Mucosa of stomach (tissue), 1 donor: ENCODE data around the gene SPIRE2.

Experiments used
- H3K27me3 ChIP-seq: one replicate; pipeline ENCODE4 v1.7.0; 2013; ENCODE audit warnings: mild to moderate bottlenecking, low read length; ENCODE audit not compliant: control insufficient read depth, insufficient read depth
- H3K36me3 ChIP-seq: one replicate; pipeline ENCODE4 v1.7.0; 2013; ENCODE audit warnings: low read length; ENCODE audit not compliant: control insufficient read depth, insufficient read depth
- H3K4me1 ChIP-seq: one replicate; pipeline ENCODE4 v1.7.0; 2013; ENCODE audit warnings: mild to moderate bottlenecking, low read length; ENCODE audit not compliant: control insufficient read depth, insufficient read depth
- H3K4me3 ChIP-seq: one replicate; pipeline ENCODE4 v1.7.0; 2013; ENCODE audit warnings: low read length
- H3K9ac ChIP-seq: one replicate; pipeline ENCODE4 v1.7.0; 2013; ENCODE audit warnings: mild to moderate bottlenecking, low read length, moderate library complexity
- H3K9me3 ChIP-seq: one replicate; pipeline ENCODE4 v1.7.0; 2013; ENCODE audit warnings: mild to moderate bottlenecking, low read length, moderate library complexity; ENCODE audit not compliant: control insufficient read depth
- donor health status: Pancreatic carcinoma.

SPIRE2 gene

DNA sequence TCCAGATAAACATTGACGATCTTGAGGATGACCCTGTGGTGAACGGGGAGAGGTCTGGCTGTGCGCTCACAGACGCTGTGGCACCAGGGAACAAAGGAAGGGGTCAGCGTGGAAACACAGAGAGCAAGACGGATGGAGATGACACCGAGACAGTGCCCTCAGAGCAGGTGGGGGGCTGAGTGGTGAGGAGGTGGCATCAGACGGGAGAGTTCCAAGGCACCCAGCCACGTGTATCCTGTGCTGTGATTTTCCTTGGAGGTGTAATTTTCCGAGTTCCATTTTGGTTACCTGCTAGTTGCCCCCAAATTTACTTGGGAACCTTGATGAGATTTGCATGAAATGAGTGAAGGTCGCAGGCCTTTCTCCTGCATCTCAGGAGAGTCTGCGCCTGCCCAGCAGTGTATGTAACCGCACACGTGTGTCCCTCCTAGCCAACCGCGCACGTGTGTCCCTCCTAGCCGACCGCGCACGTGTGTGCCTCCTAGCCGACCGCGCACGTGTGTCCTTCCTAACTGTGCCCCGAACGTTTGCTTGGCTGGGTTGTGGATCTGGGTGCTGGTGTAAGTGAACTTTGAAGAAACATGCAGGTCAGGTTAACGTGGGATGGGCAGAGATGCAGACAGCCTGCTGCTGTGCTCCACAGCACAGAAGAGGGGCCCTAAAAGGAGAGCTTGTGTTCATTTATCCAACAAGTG, 55.2 kb downstream of the SPIRE2 start:
- Histone ChIP-seq H3K4me1 (no peaks in the 10 kb centered on the region), H3K4me3 (no peak overlapping the region), H3K27me3 (no peaks in the 10 kb centered on the region), H3K9ac (no peak overlapping the region), H3K36me3 (peaks cover 27% of the 10 kb centered on the region), H3K9me3 (no peaks in the 10 kb centered on the region)

DNA sequence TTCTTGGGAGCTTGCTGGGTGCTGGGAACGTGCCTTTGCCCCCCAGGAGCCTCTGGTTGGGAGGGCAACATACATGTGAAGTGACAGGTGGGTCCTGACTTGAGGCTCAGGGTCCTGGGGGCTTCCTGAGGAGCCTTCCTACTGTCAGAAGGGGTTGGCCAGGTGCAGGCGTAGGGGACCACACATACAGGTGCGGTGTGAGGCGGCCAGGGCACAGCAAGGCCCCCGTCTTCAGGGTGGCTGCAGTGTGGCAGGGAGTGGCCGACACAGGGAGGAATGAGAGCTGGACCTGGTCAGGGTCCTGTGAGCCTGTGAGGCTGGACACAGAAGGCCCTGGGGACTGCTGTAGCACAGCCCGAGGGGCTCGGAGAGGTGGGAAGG, 55.8 kb downstream of the SPIRE2 start:
- H3K36me3 ChIP-seq: peaks cover 27% of the 10 kb centered on the region
- H3K4me3 ChIP-seq: no peak overlapping the region
- no peaks in the 10 kb centered on the region for H3K4me1 ChIP-seq
- no peak overlapping the region for H3K9ac ChIP-seq
- H3K27me3 ChIP-seq: no peaks in the 10 kb centered on the region
- H3K9me3 ChIP-seq: no peaks in the 10 kb centered on the region

DNA sequence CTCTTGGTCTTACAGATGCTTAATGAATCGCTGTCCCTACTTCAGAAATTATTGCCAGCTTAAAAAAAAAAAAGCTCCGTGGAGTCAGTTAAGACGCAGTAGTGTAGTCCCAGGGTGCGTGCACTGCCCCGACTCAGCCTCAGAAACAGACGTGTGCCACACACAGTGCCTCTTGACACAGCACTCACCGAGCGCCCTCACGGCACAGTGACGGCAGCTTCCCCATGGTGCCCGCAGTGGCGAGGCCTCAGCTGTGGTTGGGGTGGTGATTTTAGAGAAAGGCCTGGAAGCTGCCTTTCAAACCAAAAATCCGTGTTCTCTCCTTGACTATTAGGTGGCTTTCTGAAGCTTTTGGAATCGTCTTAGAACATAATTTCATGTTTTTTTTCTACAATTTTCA, 59.0 kb downstream of the SPIRE2 start:
- Histone ChIP-seq H3K27me3 (no peaks in the 10 kb centered on the region), H3K9me3 (no peaks in the 10 kb centered on the region), H3K36me3 (peaks cover 27% of the 10 kb centered on the region), H3K4me3 (no peak overlapping the region), H3K9ac (no peak overlapping the region), H3K4me1 (no peaks in the 10 kb centered on the region)

DNA sequence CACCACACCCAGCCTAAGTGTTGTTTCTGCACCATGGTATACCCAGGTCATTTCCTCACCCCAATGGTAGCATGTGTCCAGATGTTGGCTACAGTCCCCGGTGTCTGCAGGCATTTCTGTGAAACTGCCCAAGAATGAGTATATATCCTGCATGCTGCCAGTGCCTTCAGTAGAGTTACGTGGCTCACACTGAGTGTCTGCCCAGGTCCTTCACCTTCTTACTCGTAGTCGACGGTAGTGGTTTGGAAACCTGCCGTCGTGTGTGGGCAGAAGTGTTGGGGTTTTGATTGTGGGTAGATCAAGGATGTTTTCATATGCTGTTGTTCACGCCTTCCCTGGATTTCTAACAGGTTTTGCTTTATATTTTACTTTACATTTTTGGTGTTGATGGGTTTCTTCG, 61.9 kb downstream of the SPIRE2 start:
- Histone ChIP-seq H3K4me1 (no peaks in the 10 kb centered on the region), H3K36me3 (peaks cover 7% of the 10 kb centered on the region)

DNA sequence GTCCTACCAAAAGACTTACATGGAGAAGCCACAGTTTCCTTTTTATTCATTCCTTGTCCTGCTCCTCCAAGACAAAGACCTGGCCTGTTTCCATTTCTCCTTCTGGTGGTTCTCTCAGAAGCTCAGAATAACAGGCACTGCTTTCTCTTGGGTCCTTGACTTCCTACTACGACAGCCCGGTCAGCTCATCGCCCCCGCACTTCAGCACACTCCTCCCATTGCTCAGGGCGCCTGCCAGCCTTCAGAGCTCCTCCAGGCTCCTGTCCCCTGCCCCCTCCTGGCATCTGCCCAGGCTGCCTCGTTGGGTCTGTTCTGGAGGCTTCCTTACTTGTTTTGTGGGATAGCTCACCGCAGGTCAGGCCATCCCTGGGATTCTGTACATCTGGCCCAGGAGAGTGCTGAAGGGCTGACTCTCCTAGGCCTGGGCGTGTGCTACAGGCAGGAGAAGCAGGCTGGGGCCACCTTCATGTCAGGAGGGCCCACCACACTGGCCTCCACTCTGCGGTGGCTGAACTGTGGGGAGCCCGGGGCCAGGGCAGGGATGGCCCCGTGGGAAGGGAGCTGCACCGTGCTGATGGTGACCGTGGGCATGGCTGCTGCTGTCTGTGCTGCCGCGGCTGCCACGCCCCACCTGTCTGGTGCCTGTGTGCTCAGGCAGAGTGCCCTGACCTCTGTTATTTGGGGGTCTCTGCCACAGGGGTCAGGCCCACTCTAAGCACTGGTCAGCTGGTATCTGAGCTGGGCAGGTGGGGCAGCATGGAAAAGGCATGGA, 62.8 kb downstream of the SPIRE2 start:
- H3K9ac ChIP-seq: no peak overlapping the region
- H3K36me3 ChIP-seq: peaks cover 12% of the 10 kb centered on the region
- no peaks in the 10 kb centered on the region for H3K4me1 ChIP-seq
- H3K9me3 ChIP-seq: no peaks in the 10 kb centered on the region
- H3K4me3 ChIP-seq: no peak overlapping the region
- H3K27me3 ChIP-seq: no peaks in the 10 kb centered on the region

More for the DNA sequence above, 61.9 kb downstream of the SPIRE2 start:
- no peaks in the 10 kb centered on the region for H3K27me3 ChIP-seq
- H3K4me3 ChIP-seq: no peak overlapping the region
- H3K9me3 ChIP-seq: no peaks in the 10 kb centered on the region
- no peak overlapping the region for H3K9ac ChIP-seq

DNA sequence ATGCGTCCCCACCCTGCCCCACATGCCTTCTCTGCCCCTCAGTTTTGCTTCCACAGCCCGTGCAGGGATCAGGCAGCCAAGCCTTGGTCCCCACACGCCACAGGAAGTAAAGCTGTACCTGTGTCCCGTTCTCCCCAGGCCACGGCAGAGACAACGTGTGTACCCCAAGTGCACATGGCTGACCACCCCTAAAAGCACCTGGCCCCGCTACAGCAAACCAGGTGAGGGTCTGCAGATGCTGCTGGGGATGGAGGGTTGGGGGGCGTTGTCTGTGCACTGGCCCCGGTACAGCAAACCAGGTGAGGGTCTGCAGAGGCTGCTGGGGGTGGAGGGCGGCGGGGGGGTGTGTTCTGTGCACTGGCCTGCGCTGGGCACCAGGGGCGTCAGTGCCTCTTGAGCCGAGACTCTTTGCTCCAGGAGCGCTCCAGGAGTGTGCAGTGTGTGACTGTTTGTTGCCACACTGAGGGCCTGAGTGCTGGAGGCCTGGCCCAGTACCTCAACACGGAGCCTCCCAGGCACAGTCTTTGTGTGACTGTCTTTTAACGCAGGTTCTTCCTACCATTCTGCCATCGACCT, 63.9 kb downstream of the SPIRE2 start:
- H3K4me1 ChIP-seq: no peaks in the 10 kb centered on the region
- H3K4me3 ChIP-seq: no peak overlapping the region
- H3K36me3 ChIP-seq: peaks cover 12% of the 10 kb centered on the region
- no peaks in the 10 kb centered on the region for H3K27me3 ChIP-seq
- no peaks in the 10 kb centered on the region for H3K9me3 ChIP-seq
- H3K9ac ChIP-seq: no peak overlapping the region

DNA sequence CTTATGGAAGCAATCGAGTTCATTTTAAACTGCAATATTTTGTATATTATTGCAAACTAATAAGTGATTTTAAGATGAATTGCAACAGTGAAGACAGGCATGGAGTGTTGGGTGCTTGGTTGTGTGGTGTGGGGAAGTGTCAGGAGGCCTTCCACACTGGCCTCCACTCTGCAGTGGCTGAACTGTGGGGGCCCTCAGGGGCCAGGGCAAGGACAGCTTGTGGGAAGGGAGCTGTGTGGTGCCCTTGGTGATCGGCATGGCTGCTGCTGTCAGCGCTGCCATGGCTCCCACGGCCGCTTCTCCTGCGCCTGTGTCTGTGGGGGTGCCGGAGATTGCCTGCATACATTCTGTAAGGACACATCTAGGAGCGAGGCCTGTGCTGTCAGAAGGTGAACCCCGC, 64.4 kb downstream of the SPIRE2 start:
- H3K9ac ChIP-seq: no peak overlapping the region
- H3K9me3 ChIP-seq: no peaks in the 10 kb centered on the region
- H3K4me3 ChIP-seq: no peak overlapping the region
- peaks cover 9% of the 10 kb centered on the region for H3K36me3 ChIP-seq
- no peaks in the 10 kb centered on the region for H3K4me1 ChIP-seq
- no peaks in the 10 kb centered on the region for H3K27me3 ChIP-seq

DNA sequence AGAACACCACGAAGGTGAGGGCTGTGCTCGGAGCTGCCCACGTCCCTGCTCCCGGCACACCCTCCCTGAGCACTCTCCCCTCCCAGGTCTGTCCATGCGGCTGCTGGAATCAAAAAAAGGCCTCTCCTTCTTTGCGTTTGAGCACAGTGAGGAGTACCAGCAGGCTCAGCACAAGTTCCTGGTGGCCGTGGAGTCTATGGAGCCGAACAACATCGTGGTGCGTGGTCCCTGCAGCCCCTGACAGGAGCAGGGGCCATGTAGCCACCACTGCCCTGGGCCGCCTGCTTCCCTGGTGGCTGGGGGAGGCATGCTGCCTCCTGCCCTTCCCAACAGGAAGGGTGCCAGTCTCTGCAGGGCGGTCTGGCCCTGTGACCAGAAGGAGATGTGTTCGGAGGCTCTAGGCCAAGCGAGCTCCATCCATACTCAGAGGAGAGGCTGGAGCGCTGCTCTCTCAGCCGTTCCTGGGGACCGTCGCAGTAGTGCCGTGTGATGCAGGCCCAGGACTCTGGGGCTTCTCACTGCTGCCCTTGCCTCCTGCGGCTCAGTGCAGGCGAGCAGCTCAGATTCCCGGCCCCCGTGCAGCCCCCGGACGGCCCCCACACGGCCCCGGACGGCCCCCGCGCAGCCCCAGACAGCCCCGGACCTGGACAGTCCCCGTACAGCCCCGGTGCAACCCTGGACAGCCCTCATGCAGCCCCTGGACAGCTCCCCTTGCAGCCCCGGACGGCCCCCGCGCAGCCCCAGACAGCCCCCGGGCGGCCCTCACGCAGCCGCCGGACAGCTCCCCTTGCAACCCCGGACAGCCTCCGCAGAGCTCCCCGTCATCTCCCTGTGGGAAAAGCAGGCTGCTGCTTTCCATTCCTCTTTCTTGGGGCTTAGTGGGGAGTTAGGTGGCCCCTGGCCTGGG, 65.6 kb downstream of the SPIRE2 start:
- peaks cover 15% of the 10 kb centered on the region for H3K36me3 ChIP-seq
- H3K4me3 ChIP-seq: no peak overlapping the region
- no peaks in the 10 kb centered on the region for H3K9me3 ChIP-seq

DNA sequence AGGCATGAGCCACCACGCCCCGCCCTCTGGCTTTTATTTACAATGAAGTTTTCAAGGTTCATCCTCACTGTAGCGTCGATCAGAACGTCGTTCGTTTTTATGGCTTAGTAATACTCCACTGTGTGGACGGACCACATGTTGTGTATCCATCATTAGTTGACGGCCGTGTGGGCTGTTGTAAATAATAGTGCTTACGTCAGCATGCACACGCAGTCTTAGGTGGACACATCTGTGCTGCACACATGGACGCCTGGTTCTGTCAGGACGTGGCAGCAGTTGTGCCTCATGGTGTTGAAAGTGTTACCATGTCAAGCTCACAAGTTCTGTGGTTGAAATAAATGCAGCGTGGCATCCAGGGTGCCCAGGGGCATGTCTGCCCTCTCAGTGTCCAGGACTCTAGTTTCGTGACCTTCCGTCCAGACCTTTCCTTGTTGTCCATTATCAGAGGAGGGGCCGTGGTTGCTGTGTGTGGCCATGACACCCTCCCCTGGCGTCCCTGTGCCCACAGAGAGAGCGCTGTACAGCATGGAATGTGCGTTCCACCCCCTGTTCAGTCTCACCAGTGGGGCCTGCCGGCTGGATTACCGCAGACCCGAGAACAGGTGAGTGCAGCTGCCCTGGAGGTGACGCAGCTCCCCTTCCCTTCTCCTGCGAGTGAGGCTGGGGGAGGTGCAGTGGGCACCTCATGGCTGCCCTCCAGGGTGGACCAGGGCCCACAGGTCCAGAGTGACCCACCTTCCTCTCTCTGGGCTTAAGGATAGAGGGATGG, 67.4 kb downstream of the SPIRE2 start:
- H3K4me1 ChIP-seq: no peaks in the 10 kb centered on the region
- H3K9ac ChIP-seq: no peak overlapping the region
- H3K9me3 ChIP-seq: no peaks in the 10 kb centered on the region
- peaks cover 23% of the 10 kb centered on the region for H3K36me3 ChIP-seq
- no peak overlapping the region for H3K4me3 ChIP-seq
- no peaks in the 10 kb centered on the region for H3K27me3 ChIP-seq

More for the DNA sequence above, 65.6 kb downstream of the SPIRE2 start:
- Histone ChIP-seq H3K27me3 (no peaks in the 10 kb centered on the region), H3K4me1 (no peaks in the 10 kb centered on the region), H3K9ac (no peak overlapping the region)

DNA sequence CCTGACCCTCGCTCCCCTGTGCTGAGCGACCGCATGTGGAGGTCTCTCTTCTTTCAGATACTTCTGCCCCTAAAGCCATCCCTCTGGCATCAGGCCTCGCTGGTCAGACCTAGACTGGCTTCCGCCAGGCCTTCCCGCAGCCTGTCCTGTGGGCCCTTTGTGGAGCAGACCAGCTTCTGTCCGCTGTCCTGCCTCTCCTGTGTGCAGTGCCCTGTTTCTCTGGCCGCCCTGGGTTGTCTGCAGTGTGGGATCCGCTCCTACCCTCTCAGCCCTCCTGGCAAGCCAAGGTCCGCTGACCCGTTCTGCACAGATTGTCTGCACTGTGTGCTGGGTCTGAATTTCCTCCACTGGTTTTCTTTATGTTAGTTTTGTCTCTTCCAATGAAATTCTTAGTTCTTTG, 68.9 kb downstream of the SPIRE2 start:
- H3K4me3 ChIP-seq: no peak overlapping the region
- H3K4me1 ChIP-seq: no peaks in the 10 kb centered on the region
- no peaks in the 10 kb centered on the region for H3K9me3 ChIP-seq
- peaks cover 23% of the 10 kb centered on the region for H3K36me3 ChIP-seq
- no peaks in the 10 kb centered on the region for H3K27me3 ChIP-seq
- H3K9ac ChIP-seq: no peak overlapping the region

DNA sequence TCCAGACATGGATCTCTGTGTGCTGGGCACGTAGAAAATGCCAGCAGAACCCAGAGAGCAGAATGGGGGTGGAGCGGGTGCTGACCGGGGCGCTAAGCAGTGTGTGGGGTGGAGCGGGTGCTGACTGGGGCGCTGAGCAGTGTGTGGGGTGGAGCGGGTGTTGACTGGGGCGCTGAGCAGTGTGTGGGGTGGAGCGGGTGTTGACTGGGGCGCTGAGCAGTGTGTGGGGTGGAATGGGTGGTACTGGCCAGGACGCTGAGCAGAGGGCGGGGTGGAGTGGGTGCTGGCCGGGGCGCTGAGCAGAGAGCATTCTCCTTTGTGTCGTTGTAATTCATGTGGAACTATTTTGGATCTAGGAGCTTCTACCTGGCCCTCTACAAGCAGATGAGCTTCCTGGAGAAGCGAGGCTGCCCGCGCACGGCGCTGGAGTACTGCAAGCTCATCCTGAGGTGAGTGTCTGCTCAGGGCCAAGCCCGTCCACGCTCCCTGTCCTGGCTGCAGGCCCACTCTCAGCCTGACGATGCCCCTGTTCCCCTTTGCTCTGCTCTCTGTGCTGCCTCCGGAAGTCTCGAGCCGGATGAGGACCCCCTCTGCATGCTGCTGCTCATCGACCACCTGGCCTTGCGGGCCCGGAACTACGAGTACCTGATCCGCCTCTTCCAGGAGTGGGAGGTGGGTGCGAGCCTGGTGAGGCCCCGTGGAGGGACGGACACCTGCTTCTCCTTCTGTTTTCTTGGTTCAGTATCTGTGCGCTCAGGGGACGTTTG, 70.1 kb downstream of the SPIRE2 start:
- Histone ChIP-seq H3K4me3 (no peak overlapping the region), H3K27me3 (no peaks in the 10 kb centered on the region), H3K9ac (no peak overlapping the region), H3K9me3 (no peaks in the 10 kb centered on the region), H3K36me3 (peaks cover 23% of the 10 kb centered on the region), H3K4me1 (no peaks in the 10 kb centered on the region)
